Stimulated activated CD4-positive, alpha-beta T cell treated with anti-CD3 and anti-CD28 coated beads, TNF-alpha, amount 100 ng/mL, for 48 hours (primary cell): Measurements from ENCODE around the gene RBM4.

Experiments used
- DNase-seq, 3 donors: peaks; one replicate each; pipeline ENCODE4 v3.0.0-alpha.2; 2020; ENCODE audit warnings: low read depth in 3 of 3

Gene RBM4

GRCh38 chr11:66651016-66651415 is 12.5 kb downstream of the RBM4 start:
- no peak for DNase-seq

DNA sequence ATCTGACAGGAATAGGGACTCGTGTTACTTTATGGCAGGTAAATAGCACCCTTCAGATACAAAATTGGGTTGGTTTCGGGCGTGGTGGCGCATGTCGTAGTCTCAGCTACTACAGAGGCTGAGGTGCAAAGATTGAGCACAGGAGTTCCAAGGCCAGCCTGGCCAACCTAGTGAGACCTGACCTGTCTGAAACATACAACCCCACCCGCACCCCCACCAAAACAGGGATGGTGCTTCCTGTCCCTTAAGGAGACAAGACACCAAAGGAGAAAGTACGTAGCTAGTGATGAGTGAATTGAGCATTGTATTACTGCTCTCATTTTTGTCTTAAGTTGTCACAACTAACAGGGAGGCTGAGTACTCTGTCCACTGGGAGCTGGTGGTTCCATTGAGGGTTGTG is 14.1 kb downstream of the RBM4 start:
- no peak for DNase-seq

DNA sequence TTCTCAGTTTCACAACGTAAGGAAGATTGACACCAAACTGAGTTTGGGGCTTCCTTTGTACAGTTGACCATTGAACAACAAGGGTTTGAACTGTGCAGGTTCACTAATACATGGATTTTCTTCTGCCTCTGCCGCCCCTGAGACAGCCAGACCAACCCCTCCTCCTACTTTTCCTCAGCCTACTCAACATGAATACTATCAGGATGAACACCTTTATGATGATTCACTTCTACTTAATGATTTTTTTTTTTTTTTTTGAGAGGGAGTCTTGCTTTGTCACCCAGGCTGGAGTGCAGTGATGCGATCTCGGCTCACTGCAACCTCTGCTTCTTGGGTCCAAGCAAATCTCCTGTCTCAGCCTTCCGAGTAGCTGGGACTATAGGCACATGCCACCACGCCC is 14.6 kb downstream of the RBM4 start:
- no peak for DNase-seq

GRCh38 chr11:66659763-66660162 is 21.3 kb downstream of the RBM4 start:
- DNase-seq, result no peak

- DNase-seq, result no peak
Measured at GRCh38 chr11:66663741-66664296, 25.3 kb downstream of the RBM4 start.

GRCh38 chr11:66665369-66665768 is 26.9 kb downstream of the RBM4 start:
- no peak for DNase-seq

- DNase-seq, result no peak
Measured at GRCh38 chr11:66670816-66671215, 32.3 kb downstream of the RBM4 start.

- no peak for DNase-seq
Measured at GRCh38 chr11:66674964-66675602, 36.6 kb downstream of the RBM4 start.

DNA sequence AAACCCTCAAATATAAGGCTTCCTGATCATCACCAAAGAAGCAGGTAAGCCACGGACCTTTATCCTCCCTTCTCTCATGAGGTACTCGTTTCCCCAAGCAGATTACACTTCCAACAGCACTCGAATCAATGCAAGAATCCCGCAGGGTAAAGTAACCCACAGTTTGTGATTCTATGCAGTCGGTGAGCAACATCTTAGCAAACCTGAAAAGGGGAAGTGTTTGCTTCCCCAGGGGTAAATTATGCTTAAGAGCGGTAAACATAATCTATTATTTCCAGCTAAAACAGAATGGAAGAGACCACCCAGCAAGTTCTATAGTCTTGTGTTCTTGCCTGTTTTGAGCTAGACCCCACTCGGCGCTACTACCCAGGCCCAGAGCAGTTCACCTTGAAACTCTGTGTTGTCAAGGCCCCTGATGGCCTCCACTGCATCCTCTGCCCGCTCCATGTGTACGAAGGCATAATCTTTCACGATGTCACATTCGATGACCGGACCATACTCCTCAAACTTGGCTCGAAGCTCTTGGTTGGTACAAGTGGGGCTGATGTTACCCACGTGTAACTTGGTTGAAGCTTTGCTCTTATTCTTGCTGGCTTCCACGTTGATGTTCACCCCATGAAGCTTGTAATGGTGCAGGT is 37.9 kb downstream of the RBM4 start:
- no peak for DNase-seq

- DNase-seq, result no peak
Measured at GRCh38 chr11:66676931-66677598, 38.6 kb downstream of the RBM4 start.

DNA sequence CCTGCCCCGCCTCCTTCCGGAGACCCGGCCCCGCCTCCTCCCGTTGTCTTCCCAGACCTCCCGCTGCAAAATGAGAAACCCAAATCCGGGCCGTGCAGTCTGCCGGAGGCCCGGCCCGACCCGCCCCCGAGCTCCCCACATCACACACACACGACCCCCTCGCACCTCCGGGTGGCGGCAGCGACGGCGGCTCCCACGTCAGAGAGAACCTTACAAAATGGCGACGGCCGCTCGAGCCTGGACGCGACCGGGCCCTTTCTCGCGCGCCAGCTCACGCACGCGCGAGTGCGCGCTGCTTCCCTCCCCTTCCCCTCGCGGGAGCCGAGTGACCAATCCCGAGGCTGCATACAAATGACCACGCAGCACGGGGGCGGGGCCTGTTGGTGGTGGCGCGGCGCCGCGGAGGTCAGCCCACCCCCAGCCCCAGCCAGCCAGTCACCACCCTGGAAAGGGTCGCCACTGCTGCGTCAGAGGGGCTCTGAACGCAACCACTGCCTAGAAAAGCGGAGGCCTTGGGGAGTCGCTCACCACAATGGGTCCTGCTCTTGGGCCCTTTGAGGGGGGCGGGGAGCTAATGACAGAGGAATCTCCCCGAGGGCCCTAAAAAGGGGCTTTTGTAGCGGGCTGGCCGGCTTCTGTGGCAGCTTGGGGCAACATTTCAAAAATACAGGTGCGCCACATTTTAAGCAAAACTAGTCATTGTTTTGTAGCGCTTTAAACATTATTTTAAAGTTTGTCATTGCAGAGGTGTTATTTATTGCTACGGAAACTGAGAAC is 39.3 kb downstream of the RBM4 start, which contains the start of gene RBM4B:
Gene RBM4B, minus strand, starts transcription at position 289 of the 777 bp plus-strand sequence. CDS start 808 bp downstream, outside the sequence.
- peak; percentile 94 to 95 (median 94) for DNase-seq

DNA sequence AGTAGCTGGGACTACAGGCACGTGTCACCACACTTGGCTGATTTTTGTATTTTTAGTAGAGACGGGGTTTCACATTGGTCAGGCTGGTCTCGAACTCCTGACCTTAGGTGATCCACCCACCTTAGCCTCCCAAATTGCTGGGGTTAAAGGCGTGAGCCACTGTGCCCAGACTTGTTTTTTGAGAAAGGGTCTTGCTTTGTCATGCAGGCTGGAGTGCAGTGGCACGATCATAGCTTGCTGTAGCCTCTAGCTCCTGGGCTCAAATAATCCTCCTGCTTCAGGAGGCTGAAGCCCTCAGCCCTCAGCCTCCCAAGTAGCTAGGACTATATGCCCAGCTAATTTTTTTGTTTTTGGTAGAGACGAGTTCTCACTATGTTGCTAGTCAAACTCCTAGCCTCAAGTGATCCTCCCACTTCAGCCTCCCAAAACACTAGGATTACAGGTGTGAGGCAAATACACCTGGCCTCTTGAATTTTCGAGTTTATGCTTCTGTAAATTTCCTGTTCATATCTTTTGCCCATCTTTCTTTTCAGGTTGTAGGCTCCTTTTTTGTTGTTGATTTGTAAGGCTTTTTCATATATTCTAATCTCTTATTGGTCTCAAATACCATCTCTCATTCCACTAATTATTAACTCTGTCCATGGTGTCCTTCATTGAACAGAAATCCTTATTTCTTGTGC is 42.6 kb downstream of the RBM4 start:
- DNase-seq, result no peak

- DNase-seq, result no peak
Measured at GRCh38 chr11:66683877-66684276, 45.4 kb downstream of the RBM4 start.

DNA sequence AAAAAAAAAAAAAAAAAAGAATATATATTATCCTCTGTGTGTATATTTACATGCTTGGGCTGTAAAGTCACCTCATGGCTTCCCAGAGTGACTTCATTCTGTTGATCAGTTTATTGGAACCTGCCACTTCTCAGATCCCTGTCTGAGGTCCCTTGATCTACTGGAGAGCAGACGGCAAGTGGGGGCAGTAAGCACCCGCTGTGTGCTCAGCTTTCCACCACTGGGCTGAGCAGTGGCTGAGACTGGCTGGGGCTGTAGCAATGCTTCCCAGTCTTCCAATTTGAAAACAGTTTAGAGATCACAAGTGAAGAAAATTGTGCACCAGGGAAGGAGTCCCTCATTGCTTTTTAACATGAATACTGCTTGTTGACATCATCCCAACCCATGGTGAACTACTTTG is 46.1 kb downstream of the RBM4 start:
- no peak for DNase-seq

DNA sequence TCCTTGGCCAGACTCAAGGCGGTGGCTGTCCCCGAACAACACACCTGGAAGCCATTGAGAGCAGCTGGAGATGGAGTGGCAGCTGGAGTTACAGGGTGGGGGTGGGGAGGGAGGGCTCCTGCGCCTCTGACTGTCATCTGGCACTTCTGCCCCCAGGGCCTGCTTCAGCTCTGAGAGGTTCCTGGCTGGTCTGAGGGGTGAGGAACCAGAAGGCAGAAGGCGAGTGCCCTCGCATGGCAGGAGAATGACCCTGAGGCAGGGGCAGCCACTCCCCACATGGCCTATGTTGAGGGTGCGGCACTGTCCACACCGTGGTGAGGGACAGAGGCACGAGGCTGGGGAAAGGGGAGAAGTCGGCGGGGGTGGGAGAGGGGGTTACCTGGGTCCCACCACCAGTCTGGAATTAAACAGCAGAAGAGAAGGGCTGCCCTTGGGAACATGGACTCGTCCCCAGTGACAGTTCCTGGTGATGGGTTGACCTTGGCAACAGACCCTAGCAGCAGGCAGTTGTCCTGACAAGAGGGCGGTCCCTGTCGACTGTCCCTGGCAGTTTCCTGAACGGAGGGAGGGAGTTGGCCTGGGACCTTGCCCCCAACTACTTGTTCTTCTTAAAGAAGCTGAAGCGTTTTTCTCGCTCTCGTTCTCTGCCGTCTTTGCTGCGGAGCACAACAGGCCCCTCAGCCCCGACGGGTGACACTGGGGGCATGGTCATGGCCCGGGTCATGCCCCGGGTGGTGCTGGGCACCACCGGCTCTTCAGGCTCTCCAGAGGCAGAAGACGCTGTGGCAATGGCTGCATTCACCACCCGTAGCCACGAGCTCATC is 47.0 kb downstream of the RBM4 start:
- DNase-seq, result no peak

DNA sequence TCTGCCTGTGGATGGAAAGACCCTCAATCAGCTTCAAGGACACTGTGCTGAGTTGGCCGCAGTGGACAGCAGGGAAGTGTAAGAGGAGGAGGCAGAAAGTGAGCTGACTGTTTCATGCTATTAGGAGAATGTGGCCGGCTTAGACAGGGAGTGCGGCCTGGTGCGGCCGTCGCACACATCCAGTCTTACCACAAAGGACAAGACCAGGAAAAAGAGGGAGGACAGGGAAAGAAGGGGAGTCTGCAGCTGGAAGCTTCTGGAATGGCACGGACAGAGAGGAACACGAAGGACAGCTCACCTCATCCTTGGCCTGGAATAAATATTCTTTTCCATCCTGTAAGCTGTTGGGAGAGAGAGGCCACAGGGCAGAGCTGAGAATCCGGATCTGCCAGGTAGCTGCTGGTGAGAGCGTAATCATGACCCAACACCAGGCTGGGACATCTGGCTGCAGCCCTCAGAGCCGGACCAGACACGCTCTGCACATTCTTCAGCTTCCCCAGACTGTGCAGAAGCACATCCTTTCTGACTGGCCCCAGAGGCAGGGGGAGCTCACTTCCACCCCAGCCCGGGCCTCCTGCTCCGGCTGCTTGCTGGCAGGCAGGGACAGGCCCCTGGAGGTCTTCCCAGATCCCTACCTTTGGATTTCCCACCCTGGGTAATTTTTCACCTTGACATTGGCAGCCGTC is 47.7 kb downstream of the RBM4 start:
- no peak for DNase-seq

DNA sequence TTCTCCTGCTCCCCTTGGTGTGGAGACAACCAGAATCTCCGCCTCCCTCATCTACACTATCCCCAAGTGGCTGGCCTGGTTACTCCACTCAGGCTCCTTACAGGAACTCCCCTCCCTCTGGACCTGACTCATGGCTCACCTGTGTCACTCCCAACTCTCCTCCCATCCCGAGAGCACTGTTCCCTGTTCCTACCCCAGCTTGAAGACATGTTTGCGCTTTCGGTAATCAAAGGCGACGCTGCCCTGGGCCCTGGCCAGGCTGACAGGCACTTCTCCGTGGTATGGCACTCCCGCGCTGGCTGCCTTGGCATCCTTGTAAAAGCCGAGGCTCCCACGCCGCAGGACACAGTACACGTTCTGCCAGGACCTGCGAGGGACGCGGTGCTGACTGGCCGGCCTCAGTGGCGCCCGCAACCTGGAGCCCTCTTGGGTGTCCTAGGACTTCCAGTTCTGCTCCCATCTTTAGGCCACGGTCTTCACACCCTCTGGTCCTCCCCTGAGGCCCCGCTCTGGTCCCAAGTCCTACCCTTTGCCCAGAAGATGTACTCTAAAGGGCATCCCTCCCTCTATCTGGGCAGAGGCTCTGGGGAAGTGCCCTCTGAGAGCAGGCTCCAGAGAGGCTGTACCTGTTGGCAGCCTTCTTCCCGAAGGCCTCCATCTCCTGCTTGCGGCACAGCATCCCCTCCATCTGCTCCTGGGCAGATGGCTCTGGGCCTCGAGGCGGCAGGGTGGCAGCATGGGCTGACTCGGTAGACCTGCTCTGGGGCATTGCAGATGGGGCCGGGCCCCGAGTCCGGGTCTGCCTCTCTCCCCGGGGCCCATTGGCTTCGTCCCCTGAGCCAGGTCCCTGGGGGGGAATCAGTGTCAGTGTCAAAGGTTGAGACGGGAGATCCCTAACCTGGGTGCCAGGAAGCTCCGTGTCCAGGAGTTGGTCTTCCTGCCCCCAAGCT is 48.6 kb downstream of the RBM4 start:
- DNase-seq, result no peak

DNA sequence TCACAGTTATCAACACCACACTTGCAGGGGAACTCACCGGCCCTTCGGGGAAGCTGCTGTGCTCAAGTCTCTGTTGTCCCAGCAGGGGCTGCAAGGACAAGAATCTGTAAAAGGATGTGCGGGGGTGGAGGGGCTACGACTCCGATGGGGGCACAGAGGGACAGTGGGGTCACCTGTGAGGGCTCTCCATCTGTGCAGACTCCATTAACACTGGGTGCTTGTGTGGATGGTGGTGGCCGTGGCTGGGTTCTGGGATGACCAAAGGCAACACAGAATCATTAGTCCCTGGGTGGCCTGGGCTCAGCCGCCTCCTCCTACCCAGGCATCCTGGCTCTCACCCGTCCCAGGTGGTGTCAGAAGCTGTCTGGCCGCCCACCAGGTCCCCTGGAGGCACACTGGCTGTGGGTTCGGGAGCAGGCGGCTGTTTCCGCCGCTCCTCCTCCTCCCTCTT is 49.4 kb downstream of the RBM4 start:
- no peak for DNase-seq
